Common myeloid progenitor, CD34-positive (primary cell): ENCODE measurements around the gene SLC19A1.

Experiments used
- CTCF ChIA-PET: fragments of 350-600 bp; sonication (Branson Sonifier 250); formaldehyde crosslinking; loops from one replicate; lab custom pipeline; 2021; ENCODE audit warnings: antibody characterized with exemption; lab: Charles Lee
- POLR2A ChIA-PET: fragments of 350-600 bp; sonication (Branson Sonifier 250); formaldehyde crosslinking; loops from one replicate; lab custom pipeline; 2021; ENCODE audit warnings: antibody characterized with exemption; lab: Charles Lee
- DNase-seq, 3 donors: peaks; one replicate each; pipeline versions ENCODE4 v3.0.0 to v3.0.0-alpha.2; 2013
- H3K27ac ChIP-seq, 2 experiments: 1 replicate in 1 of 2; 2 replicates in 1 of 2; pipeline ENCODE4 v1.7.0; 2013; ENCODE audit warnings: inconsistent platforms in 2 of 2, low read length in 2 of 2, mild to moderate bottlenecking in 2 of 2, low read depth in 1 of 2, moderate library complexity in 1 of 2; ENCODE audit not compliant: severe bottlenecking in 2 of 2, insufficient read depth in 1 of 2, poor library complexity in 1 of 2
- H3K27me3 ChIP-seq, 5 experiments: replicated peaks in 2 of 5; 1 replicate in 3 of 5; 2 replicates in 2 of 5; pipeline versions ENCODE4 v1.6.1 to v1.7.0; 2013; ENCODE audit warnings: low read length in 4 of 5, mild to moderate bottlenecking in 2 of 5, moderate library complexity in 2 of 5, inconsistent platforms in 1 of 5; ENCODE audit not compliant: insufficient read depth in 5 of 5, control insufficient read depth in 4 of 5
- H3K36me3 ChIP-seq, 4 experiments: 1 replicate in 2 of 4; 2 replicates in 2 of 4; pipeline versions ENCODE4 v1.6.1 to v1.7.0; 2013; ENCODE audit warnings: low read length in 3 of 4, control low read depth in 1 of 4, mild to moderate bottlenecking in 1 of 4; ENCODE audit not compliant: control insufficient read depth in 4 of 4, insufficient read depth in 4 of 4
- H3K4me1 ChIP-seq, 4 experiments: 1 replicate in 3 of 4; 2 replicates in 1 of 4; pipeline versions ENCODE4 v1.6.1 to v1.7.1; 2013; ENCODE audit warnings: low read length in 3 of 4, mild to moderate bottlenecking in 3 of 4, control low read depth in 1 of 4, inconsistent platforms in 1 of 4, moderate library complexity in 1 of 4; ENCODE audit not compliant: control insufficient read depth in 4 of 4, insufficient read depth in 4 of 4; ENCODE audit errors: control extremely low read depth in 1 of 4
- H3K4me3 ChIP-seq, 7 experiments: 1 replicate in 4 of 7; 2 replicates in 3 of 7; pipeline versions ENCODE4 v1.5.1 to v1.7.0; 2013; ENCODE audit warnings: mild to moderate bottlenecking in 7 of 7, low read length in 6 of 7, moderate library complexity in 6 of 7, inconsistent platforms in 2 of 7, low read depth in 2 of 7, control low read depth in 1 of 7; ENCODE audit not compliant: insufficient read depth in 4 of 7, control insufficient read depth in 1 of 7; ENCODE audit errors: extremely low read depth in 1 of 7
- H3K9me3 ChIP-seq, 5 experiments: 1 replicate in 4 of 5; 2 replicates in 1 of 5; pipeline versions ENCODE4 v1.6.1 to v1.7.1; 2013; ENCODE audit warnings: low read length in 4 of 5, mild to moderate bottlenecking in 2 of 5, inconsistent platforms in 1 of 5, low read depth in 1 of 5, moderate library complexity in 1 of 5; ENCODE audit not compliant: control insufficient read depth in 4 of 5, insufficient read depth in 2 of 5; ENCODE audit errors: control extremely low read depth in 1 of 5
- WGBS: methylation state at CpG from one replicate; pipeline ENCODE4 v1.1.5; 2013; ENCODE audit not compliant: insufficient coverage; 5-methylcytosine and 5-hydroxymethylcytosine counted together

SLC19A1 gene

DNA sequence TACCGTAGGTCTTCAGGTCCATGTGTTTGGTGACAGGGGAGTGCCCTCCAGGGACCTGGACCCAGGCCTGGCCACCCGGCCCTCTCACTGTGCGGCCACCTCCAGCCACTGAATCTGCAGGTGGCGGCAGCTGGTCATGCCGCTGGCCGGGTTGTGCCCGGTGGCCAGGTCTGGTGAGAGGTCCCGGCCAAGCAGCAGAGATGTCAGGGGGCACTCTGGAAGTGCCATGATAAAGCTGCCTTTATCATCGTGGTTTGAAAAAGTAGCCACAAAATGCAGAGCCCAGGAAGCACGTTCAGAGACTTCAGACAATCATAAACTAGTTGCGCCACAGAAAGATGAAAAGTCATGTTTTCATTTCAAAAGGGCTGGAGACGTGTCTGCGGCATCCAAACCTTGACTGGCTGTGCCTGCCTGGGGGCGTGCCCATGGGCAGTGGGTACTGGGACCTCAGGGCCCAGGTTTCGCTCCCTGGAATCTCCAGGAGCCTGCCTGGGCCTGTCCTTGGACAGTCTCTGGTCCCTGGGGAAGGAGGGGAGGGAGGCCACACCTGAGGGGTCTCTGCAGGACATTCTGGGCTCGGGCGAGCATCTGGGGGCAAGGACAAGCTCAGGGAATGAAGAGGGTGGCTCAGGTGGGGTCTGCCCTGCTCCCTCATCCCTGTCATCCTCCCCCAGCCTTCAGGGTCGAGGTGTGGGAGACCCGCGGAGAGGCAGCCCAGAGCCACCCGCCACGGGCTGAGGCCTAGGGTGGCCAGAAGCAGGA, 92.4 kb downstream of the SLC19A1 start:
- Histone ChIP-seq H3K36me3 (no peaks in the 10 kb centered on the region), H3K27ac (no peak overlapping the region), H3K27me3 (peaks cover 0 to 17% (median 3%) of the 10 kb centered on the region in 5 experiments), H3K4me1 (no peaks in the 10 kb centered on the region), H3K4me3 (no peak overlapping the region), H3K9me3 (peaks cover 2 to 16% (median 3%) of the 10 kb centered on the region in 5 experiments)
- DNase-seq, result no peak
- 92% methylated on average over 20 of the region's 22 CpGs for WGBS
- CTCF ChIA-PET, result interaction anchor here (2.2 kb wide), 1 partner anchor 309 kb away, joined by 5 read pairs; no protein-coding TSS in a partner anchor
- POLR2A ChIA-PET, result no interaction called here

DNA sequence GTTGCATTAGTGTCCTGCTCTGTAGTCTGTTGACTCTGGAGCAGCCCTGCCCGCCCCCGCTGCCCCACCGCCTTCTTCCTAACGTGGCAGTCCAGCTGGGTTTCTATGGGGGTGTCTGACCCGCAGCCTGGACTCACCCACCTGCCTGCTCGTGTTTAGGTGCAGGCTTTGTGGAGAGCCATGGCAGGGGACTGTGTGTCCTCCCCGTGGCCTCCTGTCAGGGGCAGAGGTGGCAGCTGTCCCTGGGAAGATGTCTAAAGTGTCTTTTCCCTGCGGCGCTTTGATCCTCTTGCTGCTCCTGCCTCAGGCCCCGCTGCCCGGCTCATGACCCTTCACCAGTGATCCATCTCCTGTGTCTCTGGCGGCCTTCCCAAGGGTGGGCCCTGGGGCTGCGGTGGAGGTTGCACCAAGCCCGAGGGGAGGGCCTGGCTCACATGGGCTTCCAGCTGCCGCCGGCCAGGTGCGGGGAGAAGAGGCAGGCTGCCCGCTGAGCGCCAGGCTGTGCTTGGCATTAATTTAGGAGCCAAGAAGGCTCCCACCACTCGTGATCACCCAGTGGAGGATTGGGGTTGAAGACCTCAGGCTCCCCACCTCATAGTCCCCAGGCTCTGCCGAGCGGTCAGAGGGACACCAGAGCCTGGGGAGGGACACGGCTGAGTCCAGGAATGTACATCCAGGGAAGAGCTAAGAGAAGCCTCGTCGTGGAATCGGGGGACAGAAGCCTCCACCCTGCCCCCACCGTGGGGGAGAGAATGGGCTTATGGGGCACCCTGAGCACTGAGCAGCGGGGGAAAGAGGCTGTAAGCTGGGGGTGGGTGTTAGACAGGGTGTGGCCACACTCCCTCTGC, 93.2 kb downstream of the SLC19A1 start:
- 91% methylated on average over 28 of the region's 28 CpGs for WGBS
- no peak overlapping the region for H3K27ac ChIP-seq
- POLR2A ChIA-PET, result no interaction called here

DNA sequence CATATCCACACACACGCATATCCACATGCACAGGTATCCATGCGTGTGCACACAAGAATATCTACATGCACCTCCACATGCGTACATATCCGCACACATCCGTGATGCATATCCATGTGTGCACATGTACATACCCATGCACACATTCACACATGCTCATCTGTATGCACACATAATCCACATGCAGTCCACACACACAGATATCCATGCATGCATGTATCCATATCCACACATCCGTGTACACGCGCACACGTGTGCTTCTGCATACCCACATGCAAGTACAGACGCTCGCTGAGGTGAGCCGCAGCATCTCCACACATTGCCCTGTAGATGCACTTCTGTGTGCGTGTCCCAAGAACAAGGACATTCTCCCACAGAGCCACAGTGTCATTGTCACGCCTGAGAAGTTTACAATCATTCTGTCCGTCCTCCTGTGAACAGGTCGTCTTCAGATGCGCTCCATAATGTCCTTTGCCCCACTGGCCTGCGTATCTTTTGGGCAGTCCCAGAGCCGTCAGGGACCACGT, 93.9 kb downstream of the SLC19A1 start:
- H3K27me3 ChIP-seq, result peaks cover 0 to 16% (median 3%) of the 10 kb centered on the region in 5 experiments
- CTCF ChIA-PET, result no interaction called here
- POLR2A ChIA-PET, result no interaction called here
- H3K4me1 ChIP-seq, result no peaks in the 10 kb centered on the region
- DNase-seq, result no peak
- no peak overlapping the region for H3K27ac ChIP-seq
- H3K36me3 ChIP-seq, result no peaks in the 10 kb centered on the region
- H3K9me3 ChIP-seq, result peaks cover 2 to 16% (median 3%) of the 10 kb centered on the region in 5 experiments
- no peak overlapping the region for H3K4me3 ChIP-seq
- WGBS, result 92% methylated on average over 20 of the region's 20 CpGs

More for the DNA sequence above, 93.2 kb downstream of the SLC19A1 start:
- no peaks in the 10 kb centered on the region for H3K36me3 ChIP-seq
- no peak overlapping the region for H3K4me3 ChIP-seq
- no peak for DNase-seq
- no peaks in the 10 kb centered on the region for H3K4me1 ChIP-seq
- peaks cover 2 to 16% (median 3%) of the 10 kb centered on the region in 5 experiments for H3K9me3 ChIP-seq
- peaks cover 0 to 14% (median 3%) of the 10 kb centered on the region in 5 experiments for H3K27me3 ChIP-seq
- CTCF ChIA-PET, result no interaction called here
